Measurements from ENCODE around the gene SSTR5. TPM values are rescaled to one million over a fixed set of nuclear protein-coding genes. Genes with fewer than 3 reads are reported as not detected.

SSTR5 gene
- total RNA-seq, 1 donor from 2014 or later = not detected

GRCh38 chr16:1113889-1114526 lies 41.5 kb downstream of the SSTR5 start:
- H3K9me3 ChIP-seq = no peaks in the 10 kb centered on the region
- no peak overlapping the region for H3K27ac ChIP-seq
- no peak for DNase-seq (ENCODE audit: low spot score in 2 of 2)
- H3K36me3 ChIP-seq = no peaks in the 10 kb centered on the region
- no peak for TF ChIP-seq CTCF (IDR thresholded peaks at IDR 0.05)
- H3K4me3 ChIP-seq = no peak overlapping the region
- intact Hi-C loops (cut with DNase I) = no loop called here
- no peaks in the 10 kb centered on the region for H3K27me3 ChIP-seq
- H3K4me1 ChIP-seq = peaks cover 0 to 3% of the 10 kb centered on the region in 2 donors

- Histone ChIP-seq H3K9me3 (no peaks in the 10 kb centered on the region), H3K4me3 (no peak overlapping the region), H3K27me3 (no peaks in the 10 kb centered on the region), H3K27ac (no peak overlapping the region), H3K36me3 (no peaks in the 10 kb centered on the region), H3K4me1 (no peaks in the 10 kb centered on the region)
- no peak for TF ChIP-seq CTCF (IDR thresholded peaks at IDR 0.05)
- intact Hi-C loops (cut with DNase I) = no loop called here
- no peak for DNase-seq (ENCODE audit: low spot score in 2 of 2)
Observed at GRCh38 chr16:1116693-1117077, 44.1 kb downstream of the SSTR5 start.

GRCh38 chr16:1117176-1117900 lies 44.8 kb downstream of the SSTR5 start:
- H3K4me1 ChIP-seq = no peaks in the 10 kb centered on the region
- H3K4me3 ChIP-seq = no peak overlapping the region
- no peak for DNase-seq (ENCODE audit: low spot score in 2 of 2)
- H3K27me3 ChIP-seq = no peaks in the 10 kb centered on the region
- no peak overlapping the region for H3K27ac ChIP-seq
- no peaks in the 10 kb centered on the region for H3K36me3 ChIP-seq
- H3K9me3 ChIP-seq = no peaks in the 10 kb centered on the region
- TF ChIP-seq CTCF (IDR thresholded peaks at IDR 0.05) = no peak
- intact Hi-C loops (cut with DNase I) = no loop called here

- no peak overlapping the region for H3K27ac ChIP-seq
- no peaks in the 10 kb centered on the region for H3K27me3 ChIP-seq
- H3K9me3 ChIP-seq = no peaks in the 10 kb centered on the region
- intact Hi-C loops (cut with DNase I) = no loop called here
- H3K36me3 ChIP-seq = no peaks in the 10 kb centered on the region
- no peak for TF ChIP-seq CTCF (IDR thresholded peaks at IDR 0.05)
- H3K4me3 ChIP-seq = no peak overlapping the region
- H3K4me1 ChIP-seq = no peaks in the 10 kb centered on the region
- no peak for DNase-seq (ENCODE audit: low spot score in 2 of 2)
Observed at GRCh38 chr16:1117926-1118325, 45.4 kb downstream of the SSTR5 start.

- Histone ChIP-seq H3K27me3 (no peaks in the 10 kb centered on the region), H3K4me3 (no peak overlapping the region), H3K36me3 (no peaks in the 10 kb centered on the region), H3K27ac (no peak overlapping the region), H3K9me3 (no peaks in the 10 kb centered on the region), H3K4me1 (no peaks in the 10 kb centered on the region)
- TF ChIP-seq CTCF (IDR thresholded peaks at IDR 0.05) = no peak
- no peak for DNase-seq (ENCODE audit: low spot score in 2 of 2)
- intact Hi-C loops (cut with DNase I) = no loop called here
Observed at GRCh38 chr16:1119129-1119528, 46.6 kb downstream of the SSTR5 start.
